Measurements from ENCODE around the gene NES. TPM values are rescaled to one million over a fixed set of nuclear protein-coding genes. Genes with fewer than 3 reads are reported as not detected.

NES gene
- total RNA-seq, 1 experiment from 2014 or later: 168 TPM

- no peaks in the 10 kb centered on the region for H3K36me3 Mint-ChIP-seq (ENCODE audit: insufficient read depth in 1 of 3, low read depth in 3 of 3)
- H4K8ac ChIP-seq (replicated peaks; ENCODE audit: insufficient read length, low read depth, low read length): no peak overlapping the region
- no peaks in the 10 kb centered on the region for H3K79me2 ChIP-seq (ENCODE audit: insufficient read depth, low read length)
- H4K20me1 ChIP-seq (ENCODE audit: control insufficient read depth, insufficient read depth, insufficient read length): no peaks in the 10 kb centered on the region
- H3K56ac ChIP-seq (ENCODE audit: insufficient read length, low read depth, low read length): no peak overlapping the region
- peaks cover 24 to 28% of the 10 kb centered on the region in 2 experiments for H3K4me1 Mint-ChIP-seq
- no peak overlapping the region for H3K4ac ChIP-seq (ENCODE audit: low read depth, low read length)
- peak overlapping the region; percentile 51 to 82 for H3K4me3 Mint-ChIP-seq
- H3K18ac ChIP-seq (ENCODE audit: insufficient read length, low read depth, low read length): no peak overlapping the region
- no peak overlapping the region for H2AFZ ChIP-seq (ENCODE audit: low read length)
- no peak overlapping the region for H4K91ac ChIP-seq (ENCODE audit: insufficient read length, low read depth, low read length)
- peaks cover 94% of the 10 kb centered on the region for H3K27me3 Mint-ChIP-seq (ENCODE audit: low read depth)
- H3K9me3 ChIP-seq (ENCODE audit: control insufficient read depth, low read depth, low read length): no peaks in the 10 kb centered on the region
- H3K27ac Mint-ChIP-seq: no peak overlapping the region
- peaks cover 10% of the 10 kb centered on the region; the same call in 1 of the 2 replicates for H3K27me3 ChIP-seq (ENCODE audit: insufficient read depth, low read length)
- H2BK5ac ChIP-seq (ENCODE audit: insufficient read length, low read length): no peak overlapping the region
- H3K27ac ChIP-seq (ENCODE audit: insufficient read length, low read depth, low read length): no peak overlapping the region
- H2BK12ac ChIP-seq (ENCODE audit: insufficient read length, low read depth, low read length): no peak overlapping the region
- whole genome bisulfite sequencing (ENCODE audit: extremely low coverage, insufficient read length, low lambda C conversion rate): no CpG with 5 or more reads among the region's 40 CpGs
- H2BK15ac ChIP-seq (ENCODE audit: low read depth, low read length): no peak overlapping the region
- peak; percentile 57 for DNase-seq
- H3K14ac ChIP-seq (ENCODE audit: insufficient read depth, low read length): no peak overlapping the region
- H2AK5ac ChIP-seq (ENCODE audit: insufficient read length, low read length): no peak overlapping the region
- peak overlapping the region; percentile 92 for H3K4me2 ChIP-seq (ENCODE audit: insufficient read depth, insufficient read length, low read length)
- peaks cover 4% of the 10 kb centered on the region; the same call in 1 of the 2 replicates for H3K4me1 ChIP-seq (ENCODE audit: insufficient read depth, low read length)
- no peak overlapping the region for H2BK120ac ChIP-seq (ENCODE audit: low read depth, low read length, poor library complexity, severe bottlenecking)
- H4K5ac ChIP-seq (ENCODE audit: insufficient read length, low read depth, low read length): no peak overlapping the region
- no peak for TF ChIP-seq CTCF (conservative IDR thresholded peaks at IDR 0.05)
- no peaks in the 10 kb centered on the region for H3K79me1 ChIP-seq (ENCODE audit: insufficient read depth, low read depth, low read length, poor library complexity, severe bottlenecking)
- no peak overlapping the region for H3K9ac ChIP-seq (ENCODE audit: extremely low read depth, insufficient read length, low read length)
- peaks cover 11% of the 10 kb centered on the region for H3K23me2 ChIP-seq (ENCODE audit: insufficient read length, low read depth, low read length, poor library complexity, severe bottlenecking)
- H3K9me3 Mint-ChIP-seq: no peaks in the 10 kb centered on the region; a peak in 1 of 5 replicates
- H3T11ph ChIP-seq (ENCODE audit: low read length): no peak overlapping the region
- no peak overlapping the region for H3K23ac ChIP-seq (ENCODE audit: insufficient read length, low read depth, low read length)
- no peak overlapping the region for H2BK20ac ChIP-seq (ENCODE audit: low read depth, low read length, poor library complexity, severe bottlenecking)
These were observed 34.8 kb downstream of the NES start for GRCh38 chr1:156642265-156643048.

Measured in H9 (cell line).